Ovary (tissue), 9 donors: ENCODE results near the gene CEP164. TPM values are rescaled to one million over a fixed set of nuclear protein-coding genes. Genes with fewer than 3 reads are reported as not detected.

Experiments used
- DNase-seq, 5 donors: peaks; one replicate each; pipeline ENCODE4 v3.0.0-alpha.2; 2019 to 2020
- H3K27ac ChIP-seq, 2 donors: fragments of 200-600 bp; one replicate each; pipeline versions ENCODE4 v1.5.1 to v1.8.0; 2019 to 2022
- H3K27me3 ChIP-seq: fragments of 200-600 bp; one replicate; pipeline ENCODE4 v1.8.0; 2022
- H3K36me3 ChIP-seq: fragments of 200-600 bp; sonication (generic); one replicate; pipeline ENCODE4 v1.5.1; 2019
- H3K4me1 ChIP-seq: one replicate; pipeline ENCODE4 v1.8.1; 2013; ENCODE audit warnings: mild to moderate bottlenecking, moderate library complexity; ENCODE audit not compliant: insufficient read depth
- H3K4me3 ChIP-seq: fragments of 200-600 bp; sonication (generic); one replicate; pipeline ENCODE4 v1.5.1; 2017
- H3K9me3 ChIP-seq, 2 donors: fragments of 200-600 bp in 1 of 2; sonication (generic) in 1 of 2; one replicate each; pipeline versions ENCODE4 v1.5.1 to v1.8.1; 2013 to 2019; ENCODE audit warnings: mild to moderate bottlenecking in 1 of 2, moderate library complexity in 1 of 2
- CTCF ChIP-seq, 3 donors: fragments of 450-650 bp in 2 of 3; fragments of 200-600 bp in 1 of 3; IDR thresholded peaks; one replicate each; pipeline versions ENCODE4 v1.5.1 to v1.8.0; 2016 to 2022; ENCODE audit warnings: antibody characterized with exemption in 3 of 3, mild to moderate bottlenecking in 1 of 3
- EP300 ChIP-seq: sonication (generic); formaldehyde crosslinking; IDR thresholded peaks from one replicate; pipeline ENCODE4 v1.6.1; 2017; ENCODE audit warnings: antibody characterized with exemption
- POLR2A ChIP-seq: fragments of 450-650 bp; IDR thresholded peaks from one replicate; pipeline ENCODE4 v1.6.1; 2017; ENCODE audit warnings: antibody characterized with exemption, mild to moderate bottlenecking, moderate library complexity
- WGBS, 3 donors: extraction: QIAGEN DNeasy Blood & Tissue Kit in 1 of 3; methylation state at CpG; one replicate each; pipeline versions ENCODE4 v1.1.5 to v1.1.7; 2013 to 2017; 5-methylcytosine and 5-hydroxymethylcytosine counted together
- intact Hi-C, 4 donors: fragments of 100-400 bp; cut with DNase I; formaldehyde crosslinking; loops; one replicate each; pipeline versions ENCODE4 v1.11.0 to v1.15.1; 2022 to 2023
- polyA plus RNA-seq, 2 donors: library from polyadenylated mRNA; stranded (reverse); fragments of 200-250 nt in 1 of 2; fragments of 350-450 nt in 1 of 2; fragmentation: Illumina TruSeq in 1 of 2; extraction: RNeasy Lipid Tissue Mini Kit (QIAGEN cat#74804) in 1 of 2; gene quantifications; one replicate each; pipeline ENCODE4 v1.2.3, GENCODE V29; 2013 to 2014
- total RNA-seq, 7 donors: library from RNA; depleted of rRNA in 2 of 7; stranded (reverse); fragments of >200 nt in 2 of 7; fragmentation: NEBNext Ultra II Directional in 3 of 7; extraction: Animal tissue kit (Norgen Biotek cat#: 25700) in 3 of 7; gene quantifications; one replicate each; pipeline versions ENCODE4 v1.1.0 to v1.2.4, GENCODE V29; 2016 to 2023
- donor health status: DM: no; HTN: no; CAD: no; lungs with moderate emphysema.
- donor health status: DM: no; HTN: no; CAD: no.
- donor health status: Bipolar disorder and iron deficiency.
- donor health status: DM: yes; HTN: yes; CAD: no.
- donor health status: DM: no; HTN: no; CAD: no.
- donor health status: DM: yes; HTN: yes; CAD: no.

The CEP164 gene
- total and polyA plus RNA-seq, 9 donors: 18.6 to 50.4 (median 28.0) TPM

GRCh38 chr11:117376517-117376916, 48.9 kb downstream of the CEP164 start:
- DNase-seq: no peak
- H3K4me1 ChIP-seq: no peaks in the 10 kb centered on the region
- no peaks in the 10 kb centered on the region for H3K9me3 ChIP-seq
- TF ChIP-seq POLR2A (no peak), CTCF (IDR thresholded peaks at IDR 0.05) (no peak), EP300 (no peak)
- no peak overlapping the region for H3K27ac ChIP-seq
- no peaks in the 10 kb centered on the region for H3K36me3 ChIP-seq
- H3K27me3 ChIP-seq: no peaks in the 10 kb centered on the region
- intact Hi-C loops: no loop called here
- 75 to 87% (median 83%) methylated on average over 2 of the region's 2 CpGs for WGBS, 3 donors
- no peak overlapping the region for H3K4me3 ChIP-seq

GRCh38 chr11:117378976-117379865, 51.6 kb downstream of the CEP164 start:
- H3K27ac ChIP-seq: no peak overlapping the region
- H3K4me1 ChIP-seq: no peaks in the 10 kb centered on the region
- no peaks in the 10 kb centered on the region for H3K9me3 ChIP-seq
- 81 to 84% (median 83%) methylated on average over 12 of the region's 12 CpGs for WGBS, 3 donors
- no peaks in the 10 kb centered on the region for H3K27me3 ChIP-seq
- intact Hi-C loops: no loop called here
- no peak overlapping the region for H3K4me3 ChIP-seq
- H3K36me3 ChIP-seq: no peaks in the 10 kb centered on the region
- TF ChIP-seq POLR2A (no peak), EP300 (no peak), CTCF (IDR thresholded peaks at IDR 0.05) (no peak)
- DNase-seq: no peak

GRCh38 chr11:117380676-117381075, 53.0 kb downstream of the CEP164 start:
- Histone ChIP-seq H3K27me3 (no peaks in the 10 kb centered on the region), H3K36me3 (no peaks in the 10 kb centered on the region), H3K27ac (no peak overlapping the region), H3K4me1 (no peaks in the 10 kb centered on the region), H3K4me3 (no peak overlapping the region), H3K9me3 (no peaks in the 10 kb centered on the region)
- intact Hi-C loops: no loop called here
- no peak for DNase-seq
- TF ChIP-seq POLR2A (no peak), CTCF (IDR thresholded peaks at IDR 0.05) (no peak), EP300 (no peak)
- WGBS, 3 donors: 82 to 95% (median 94%) methylated on average over 4 of the region's 4 CpGs

- no peak overlapping the region for H3K27ac ChIP-seq
- intact Hi-C loops: no loop called here
- H3K36me3 ChIP-seq: no peaks in the 10 kb centered on the region
- H3K27me3 ChIP-seq: no peaks in the 10 kb centered on the region
- no peaks in the 10 kb centered on the region for H3K4me1 ChIP-seq
- no peak overlapping the region for H3K4me3 ChIP-seq
- no peaks in the 10 kb centered on the region for H3K9me3 ChIP-seq
- 88 to 91% (median 90%) methylated on average over 9 of the region's 9 CpGs for WGBS, 3 donors
- TF ChIP-seq EP300 (no peak), CTCF (IDR thresholded peaks at IDR 0.05) (no peak), POLR2A (no peak)
- no peak for DNase-seq
Observed at GRCh38 chr11:117381481-117382387, 54.1 kb downstream of the CEP164 start.
